Stimulated activated effector memory CD8-positive, alpha-beta T cell treated with anti-CD3 and anti-CD28 coated beads, Interleukin-12 subunit alpha, Interleukin-12 subunit beta, amount 100 ng/mL, for 72 hours (primary cell): ENCODE results near the gene CXADR.
"Not testable (repeated sequence)": the region's sequence is repeated elsewhere in the genome, so short reads cannot be mapped to it uniquely, and the experiment has no call there.

Experiments
- ATAC-seq: fragments of 150-1000 bp; cut with Tn5 transposase; 2 replicates; pipeline ENCODE4 v1.10.0; 2021
- DNase-seq, 2 donors: peaks; one replicate each; pipeline ENCODE4 v3.0.0; 2021 to 2022; ENCODE audit warnings: low spot score in 2 of 2
- H3K27ac Mint-ChIP-seq: one replicate; pipeline ENCODE4 v1.8.0; 2022; ENCODE audit warnings: mild to moderate bottlenecking, mixed read lengths
- H3K36me3 Mint-ChIP-seq: one replicate; pipeline ENCODE4 v1.8.0; 2022; ENCODE audit warnings: mild to moderate bottlenecking, mixed read lengths
- H3K4me1 Mint-ChIP-seq: one replicate; pipeline ENCODE4 v1.8.0; 2022; ENCODE audit warnings: mixed read lengths
- H3K4me3 Mint-ChIP-seq: one replicate; pipeline ENCODE4 v1.8.0; 2022; ENCODE audit warnings: mild to moderate bottlenecking, mixed read lengths
- H3K9me3 Mint-ChIP-seq: one replicate; pipeline ENCODE4 v1.8.0; 2022; ENCODE audit warnings: mixed read lengths

CXADR gene

GRCh38 chr21:17492415-17493168 is 20.3 kb upstream of the CXADR start:
- H3K4me1 Mint-ChIP-seq: peaks cover 6% of the 10 kb centered on the region
- DNase-seq (no peak), ATAC-seq (no peak)
- H3K4me3 Mint-ChIP-seq: no peak overlapping the region
- H3K9me3 Mint-ChIP-seq: no peaks in the 10 kb centered on the region
- no peak overlapping the region for H3K27ac Mint-ChIP-seq
- H3K36me3 Mint-ChIP-seq: no peaks in the 10 kb centered on the region

GRCh38 chr21:17494051-17494450 is 18.8 kb upstream of the CXADR start:
- no peak for DNase-seq
- Mint-ChIP-seq H3K9me3 (no peaks in the 10 kb centered on the region), H3K36me3 (no peaks in the 10 kb centered on the region), H3K4me3 (no peak overlapping the region), H3K4me1 (peaks cover 6% of the 10 kb centered on the region), H3K27ac (no peak overlapping the region)
- ATAC-seq: no peak

DNA sequence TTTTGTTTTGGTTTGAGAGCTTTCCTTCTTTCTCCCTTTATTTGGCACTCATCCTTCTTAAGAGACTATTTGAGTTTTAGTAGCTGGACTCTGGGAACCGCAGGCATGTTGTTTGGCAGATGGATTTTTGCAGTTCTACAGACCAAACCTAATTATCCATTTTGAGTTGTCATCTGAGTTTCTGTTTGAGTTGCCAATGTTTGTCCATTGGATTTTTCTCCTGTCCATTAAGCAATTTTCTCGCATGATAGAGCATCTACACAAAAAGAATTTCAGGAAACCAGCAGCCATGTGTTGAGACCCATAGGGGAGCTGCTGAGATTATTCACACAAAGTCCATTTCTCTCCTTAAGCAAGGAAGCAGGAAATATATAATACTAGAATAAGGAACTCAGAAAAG is 17.2 kb upstream of the CXADR start:
- no peak for DNase-seq
- H3K27ac Mint-ChIP-seq: no peak overlapping the region
- H3K36me3 Mint-ChIP-seq: no peaks in the 10 kb centered on the region

GRCh38 chr21:17497316-17497715 is 15.5 kb upstream of the CXADR start:
- Mint-ChIP-seq H3K36me3 (no peaks in the 10 kb centered on the region), H3K9me3 (no peaks in the 10 kb centered on the region), H3K4me3 (no peak overlapping the region), H3K27ac (no peak overlapping the region), H3K4me1 (no peaks in the 10 kb centered on the region)
- DNase-seq (no peak), ATAC-seq (no peak)

More for the DNA sequence above, 17.2 kb upstream of the CXADR start:
- no peaks in the 10 kb centered on the region for H3K9me3 Mint-ChIP-seq
- no peak overlapping the region for H3K4me3 Mint-ChIP-seq
- ATAC-seq: no peak
- H3K4me1 Mint-ChIP-seq: peaks cover 6% of the 10 kb centered on the region

DNA sequence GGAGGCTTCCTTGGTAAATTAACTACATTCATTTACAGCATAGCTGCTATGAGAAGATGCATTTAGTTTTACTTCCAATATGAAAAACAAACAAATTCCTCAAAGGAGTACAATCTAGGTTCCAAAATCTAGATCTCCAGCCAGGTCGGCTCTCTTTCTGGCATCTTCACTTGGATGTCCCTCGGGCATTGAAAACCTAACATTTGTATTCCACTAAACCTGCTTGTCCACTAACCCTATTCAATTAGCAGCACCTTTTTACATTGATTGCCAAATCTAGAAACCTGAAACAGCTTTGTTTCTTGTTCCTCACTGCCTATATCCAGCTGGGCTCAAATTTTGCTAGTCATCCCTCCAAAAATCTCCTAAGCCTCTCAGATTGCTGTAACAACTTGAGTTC is 14.3 kb upstream of the CXADR start:
- no peak overlapping the region for H3K4me3 Mint-ChIP-seq
- no peaks in the 10 kb centered on the region for H3K4me1 Mint-ChIP-seq
- peak in 1 of 2 donors; percentile 7 for DNase-seq
- no peak overlapping the region for H3K27ac Mint-ChIP-seq
- ATAC-seq: no peak
- H3K36me3 Mint-ChIP-seq: no peaks in the 10 kb centered on the region
- no peaks in the 10 kb centered on the region for H3K9me3 Mint-ChIP-seq

- H3K4me1 Mint-ChIP-seq: no peaks in the 10 kb centered on the region
- DNase-seq (no peak), ATAC-seq (no peak)
- H3K9me3 Mint-ChIP-seq: no peaks in the 10 kb centered on the region
- H3K4me3 Mint-ChIP-seq: no peak overlapping the region
- H3K27ac Mint-ChIP-seq: no peak overlapping the region
- no peaks in the 10 kb centered on the region for H3K36me3 Mint-ChIP-seq
Measured at GRCh38 chr21:17501107-17502006, 11.5 kb upstream of the CXADR start.

DNA sequence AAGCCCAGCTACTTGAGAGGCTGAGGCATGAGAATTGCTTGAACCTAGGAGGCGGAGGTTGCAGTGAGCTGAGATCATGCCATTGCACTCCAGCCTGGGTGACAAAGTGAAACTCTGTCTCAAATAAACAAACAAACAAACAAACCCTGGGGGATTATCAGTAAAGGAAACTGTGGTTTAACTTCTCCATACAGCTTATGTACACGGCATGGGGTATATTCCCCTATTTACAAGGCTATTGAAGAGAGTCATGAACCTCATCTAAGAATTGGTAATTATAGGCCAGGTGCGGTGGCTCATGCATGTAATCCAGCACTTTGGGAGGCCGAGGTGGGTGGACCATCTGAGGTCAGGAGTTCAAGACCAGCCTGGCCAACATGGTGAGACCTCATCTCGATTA is 9.9 kb upstream of the CXADR start:
- not testable (repeated sequence) for H3K36me3 Mint-ChIP-seq, H3K9me3 Mint-ChIP-seq, DNase-seq, H3K4me3 Mint-ChIP-seq, ATAC-seq, H3K27ac Mint-ChIP-seq, H3K4me1 Mint-ChIP-seq

GRCh38 chr21:17506951-17507350 is 5.9 kb upstream of the CXADR start:
- no peaks in the 10 kb centered on the region for H3K36me3 Mint-ChIP-seq
- H3K4me1 Mint-ChIP-seq: peaks cover 1% of the 10 kb centered on the region
- H3K4me3 Mint-ChIP-seq: no peak overlapping the region
- no peak overlapping the region for H3K27ac Mint-ChIP-seq
- no peak for DNase-seq
- ATAC-seq: no peak
- H3K9me3 Mint-ChIP-seq: no peaks in the 10 kb centered on the region

DNA sequence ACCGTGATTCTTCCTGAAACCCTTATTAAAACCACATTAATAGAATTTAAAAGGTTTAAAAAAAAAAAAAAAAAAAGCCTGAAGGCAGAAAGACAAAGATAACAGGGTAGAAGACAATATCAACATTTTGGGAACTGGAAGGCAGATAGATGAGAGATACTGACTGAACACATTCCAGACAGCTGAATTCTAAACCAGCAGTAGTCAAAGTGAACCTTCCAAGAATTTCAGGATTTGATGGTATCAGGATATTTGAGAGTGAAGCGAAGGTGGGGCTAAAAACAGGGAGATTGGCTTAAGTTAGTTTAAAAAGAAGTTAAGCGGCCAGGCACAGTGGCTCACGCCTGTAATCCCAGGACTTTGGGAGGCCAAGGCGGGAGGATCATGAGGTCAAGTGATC is 5.3 kb upstream of the CXADR start:
- Mint-ChIP-seq H3K27ac (no peak overlapping the region), H3K4me3 (no peak overlapping the region), H3K36me3 (no peaks in the 10 kb centered on the region), H3K4me1 (peaks cover 8% of the 10 kb centered on the region), H3K9me3 (no peaks in the 10 kb centered on the region)
- DNase-seq (no peak), ATAC-seq (no peak)

DNA sequence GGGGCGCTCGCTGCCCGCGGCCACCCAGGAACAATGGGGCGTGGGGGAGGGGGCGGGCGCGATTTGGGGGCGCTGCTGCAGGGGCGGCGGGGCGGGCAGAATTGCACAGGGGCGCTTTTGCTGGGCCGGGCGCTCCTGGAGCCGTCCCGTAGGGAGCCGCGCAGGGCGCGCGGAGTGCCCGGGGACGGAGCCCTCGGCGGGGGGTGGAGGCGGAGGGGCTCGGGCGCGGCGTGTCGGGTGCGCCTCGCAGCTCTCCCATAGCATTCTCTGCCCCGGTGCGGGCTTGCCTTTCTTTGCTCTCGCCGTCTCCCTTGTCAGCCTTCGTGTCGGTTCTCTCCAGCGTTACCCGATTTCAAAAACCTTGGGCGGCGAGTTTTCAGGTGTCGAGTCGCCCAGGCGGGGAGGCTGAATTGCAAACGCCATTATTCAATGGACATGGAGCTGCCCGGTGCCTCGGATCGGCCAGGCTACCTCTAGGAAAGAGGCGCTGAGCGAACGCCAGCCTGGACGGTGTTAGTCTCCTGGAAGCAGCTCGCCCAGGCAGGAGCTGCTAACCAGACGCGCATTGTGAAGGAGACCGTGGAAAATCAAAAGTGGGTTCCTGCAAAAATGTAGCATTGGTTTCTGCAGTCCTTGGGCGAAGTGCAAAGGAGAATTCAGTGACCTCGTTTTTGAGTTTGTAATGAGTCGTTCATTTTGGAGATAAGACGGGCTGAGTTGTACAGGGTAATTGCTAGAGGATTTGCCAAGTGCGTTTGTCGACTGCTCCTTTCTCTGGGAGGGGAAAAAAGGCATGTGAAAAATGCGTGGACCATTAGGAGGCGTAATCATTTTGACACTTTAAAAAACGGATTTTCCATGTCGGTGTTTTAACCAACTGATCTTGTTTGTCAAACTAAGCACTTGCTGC is 626 bp downstream of the CXADR start:
- ATAC-seq (peak; percentile 56), DNase-seq (peak; percentile 9 to 60)
- Mint-ChIP-seq H3K36me3 (no peaks in the 10 kb centered on the region), H3K4me1 (peaks cover 19% of the 10 kb centered on the region), H3K4me3 (peak overlapping the region; percentile 76), H3K27ac (no peak overlapping the region), H3K9me3 (no peaks in the 10 kb centered on the region)

DNA sequence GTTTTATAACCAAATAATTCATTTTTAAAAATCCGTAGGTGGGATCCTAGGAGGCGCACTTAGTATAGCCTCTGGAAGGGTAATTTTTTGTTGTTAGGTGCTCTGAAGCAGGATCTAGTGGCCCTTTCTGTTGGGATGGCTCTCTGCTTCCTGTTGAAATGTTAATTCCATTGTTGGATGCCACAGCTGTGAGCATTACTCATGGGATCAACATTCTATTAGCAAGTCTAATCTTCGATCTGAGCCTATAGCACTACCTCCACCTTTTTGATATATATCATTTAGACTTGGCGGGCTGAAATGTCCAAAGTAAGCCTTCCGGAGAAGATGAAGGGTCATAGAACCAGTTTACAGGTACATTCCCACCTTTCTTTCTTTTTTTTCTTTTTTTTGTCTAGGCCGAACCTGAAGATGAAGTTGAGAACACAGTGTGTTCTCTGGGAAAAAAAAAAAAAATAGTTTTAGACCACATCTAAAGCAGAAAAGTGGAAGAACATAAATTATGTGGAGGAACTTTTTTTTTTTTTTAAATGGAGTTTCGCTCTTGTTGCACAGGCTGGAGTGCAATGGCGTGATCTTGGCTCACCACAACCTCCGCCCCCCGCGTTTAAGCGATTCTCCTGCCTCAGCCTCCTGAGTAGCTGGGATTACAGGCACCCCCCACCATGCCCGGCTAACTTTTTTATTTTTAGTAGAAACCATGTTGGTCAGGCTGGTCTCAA is 1.4 kb downstream of the CXADR start:
- ATAC-seq (no peak), DNase-seq (no peak)
- no peaks in the 10 kb centered on the region for H3K36me3 Mint-ChIP-seq

GRCh38 chr21:17517008-17517407 is 4.2 kb downstream of the CXADR start:
- not testable (repeated sequence) for ATAC-seq, H3K9me3 Mint-ChIP-seq, H3K36me3 Mint-ChIP-seq, DNase-seq, H3K27ac Mint-ChIP-seq, H3K4me3 Mint-ChIP-seq
- peaks cover 17% of the 10 kb centered on the region for H3K4me1 Mint-ChIP-seq

More for the DNA sequence above, 1.4 kb downstream of the CXADR start:
- Mint-ChIP-seq H3K4me1 (peaks cover 19% of the 10 kb centered on the region), H3K4me3 (peak overlapping the region; percentile 76), H3K9me3 (no peaks in the 10 kb centered on the region), H3K27ac (no peak overlapping the region)

- ATAC-seq (no peak), DNase-seq (no peak)
- Mint-ChIP-seq H3K27ac (no peak overlapping the region), H3K4me3 (no peak overlapping the region), H3K4me1 (peaks cover 2% of the 10 kb centered on the region), H3K36me3 (no peaks in the 10 kb centered on the region), H3K9me3 (no peaks in the 10 kb centered on the region)
Measured at GRCh38 chr21:17519208-17519738, 6.4 kb downstream of the CXADR start.

GRCh38 chr21:17519965-17520609 is 7.2 kb downstream of the CXADR start:
- DNase-seq (no peak), ATAC-seq (no peak)
- Mint-ChIP-seq H3K9me3 (no peaks in the 10 kb centered on the region), H3K36me3 (no peaks in the 10 kb centered on the region), H3K4me1 (no peaks in the 10 kb centered on the region), H3K27ac (no peak overlapping the region), H3K4me3 (no peak overlapping the region)
